NCI-H82 (cell line): ENCODE measurements around the gene SYT1.
"Not testable (repeated sequence)": the region's sequence is repeated elsewhere in the genome, so short reads cannot be mapped to it uniquely, and the experiment has no call there.

Source experiments
- DNase-seq: peaks from one replicate; lab custom pipeline; 2025; lab: John Stamatoyannopoulos, UW

Gene SYT1

DNA sequence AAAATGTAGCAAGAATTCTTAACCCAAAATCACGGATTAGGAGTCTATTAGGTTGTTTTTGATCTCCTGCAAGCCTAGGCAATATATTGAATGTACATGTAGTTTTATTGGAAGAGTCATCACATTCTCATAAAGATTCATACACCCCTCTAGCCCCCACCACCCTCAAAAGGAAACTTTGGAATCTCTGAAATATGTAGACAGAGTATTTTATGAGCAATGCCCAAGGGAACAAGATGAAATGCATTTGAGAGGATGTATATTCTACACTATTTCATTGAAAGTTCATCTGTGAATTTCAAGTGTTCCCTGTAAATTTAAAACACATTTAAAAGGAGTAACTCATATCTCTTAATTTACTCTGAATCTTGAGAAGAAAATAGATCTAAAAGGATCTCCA lies 103.7 kb downstream of the SYT1 start:
- no peak for DNase-seq

- DNase-seq, result no peak
Measured at GRCh38 chr12:78970041-78970440, 105.5 kb downstream of the SYT1 start.

DNA sequence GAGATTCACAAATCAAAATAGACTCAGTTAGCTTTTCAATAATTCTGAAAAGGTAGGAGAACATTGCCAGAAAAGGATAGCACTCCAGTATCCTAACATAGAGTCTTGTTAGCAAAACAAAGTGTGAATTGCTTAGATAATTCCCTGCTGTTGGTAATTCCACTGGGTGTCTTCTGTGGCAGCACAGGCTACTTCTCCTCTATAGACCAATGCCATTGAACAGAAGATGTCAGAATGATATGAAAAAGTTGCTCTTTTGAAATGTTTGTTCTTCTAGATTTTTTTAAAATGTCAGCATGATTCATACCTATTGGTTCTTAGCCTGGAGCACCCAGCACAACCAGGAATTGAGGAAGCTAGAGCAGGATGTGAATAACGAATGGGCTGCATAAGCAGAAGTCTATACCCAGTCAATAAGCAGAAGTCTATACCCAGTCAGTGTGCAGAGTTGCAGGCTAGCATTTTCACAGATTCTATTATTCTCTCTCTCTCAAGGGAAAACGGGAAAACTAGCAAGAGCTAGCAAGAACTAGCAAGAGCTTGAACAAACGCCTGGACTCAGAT lies 112.8 kb downstream of the SYT1 start:
- DNase-seq, result no peak

GRCh38 chr12:78994168-78994791 lies 129.7 kb downstream of the SYT1 start:
- DNase-seq, result no peak

GRCh38 chr12:79000501-79000900 lies 135.9 kb downstream of the SYT1 start:
- no peak for DNase-seq

GRCh38 chr12:79001404-79001803 lies 136.8 kb downstream of the SYT1 start:
- peak; percentile 6 for DNase-seq

DNA sequence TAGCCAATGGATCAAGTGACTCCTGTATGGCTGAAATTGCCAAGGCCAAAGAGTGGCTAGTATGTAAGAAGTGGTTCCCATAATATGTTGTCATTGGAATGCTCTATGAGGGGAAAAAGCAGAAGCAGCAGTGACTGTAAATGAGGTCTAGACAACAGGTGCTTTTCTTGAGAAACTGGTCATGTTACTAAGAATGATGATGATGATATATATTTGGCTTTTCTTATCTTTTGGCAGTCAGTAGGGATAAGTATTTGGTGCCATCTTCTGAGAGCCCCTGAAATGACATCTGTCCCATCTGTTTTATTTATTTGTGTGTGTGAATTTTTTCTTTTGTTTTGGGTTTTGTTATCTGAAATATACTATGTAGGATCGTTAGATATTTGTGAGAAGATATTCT lies 141.7 kb downstream of the SYT1 start:
- DNase-seq, result no peak

DNA sequence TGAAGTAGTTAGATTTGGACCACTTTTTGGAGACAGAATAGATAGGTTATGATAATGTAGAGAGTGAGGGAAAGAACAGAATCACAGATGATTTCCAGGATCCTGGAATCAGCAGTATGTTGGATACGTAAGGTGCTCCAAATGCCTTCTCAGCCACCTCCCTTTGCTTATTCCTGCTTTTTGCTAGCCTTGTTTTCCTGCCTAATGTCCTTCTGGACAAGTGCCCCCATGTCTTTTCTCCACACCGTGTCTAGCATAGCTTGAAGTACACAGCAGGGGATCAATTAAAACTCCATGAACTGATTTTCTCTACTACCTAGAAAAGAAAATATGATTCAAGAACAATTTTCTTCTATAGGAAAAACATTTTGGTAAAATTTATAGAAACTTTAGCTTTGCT lies 144.0 kb downstream of the SYT1 start:
- DNase-seq, result no peak

DNA sequence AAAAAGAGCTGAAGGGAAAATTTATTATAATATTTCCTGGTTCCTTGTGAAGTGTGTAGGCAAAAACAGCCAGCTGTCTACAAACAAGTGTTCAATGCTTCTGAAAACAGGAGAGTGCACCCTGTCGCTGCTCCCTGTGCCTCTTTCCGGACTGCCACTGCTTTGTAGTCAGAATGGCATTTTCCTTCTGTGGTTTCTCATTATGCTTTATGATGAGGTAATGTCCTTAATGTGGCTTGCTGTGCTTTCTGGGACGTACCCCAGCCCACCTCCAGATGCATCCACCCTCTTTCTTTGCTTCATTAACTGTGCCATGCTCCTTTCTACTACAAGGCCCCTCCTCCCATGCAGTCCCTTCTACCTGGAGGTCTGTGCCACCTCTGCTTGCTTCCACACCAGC lies 148.1 kb downstream of the SYT1 start:
- DNase-seq, result no peak

DNA sequence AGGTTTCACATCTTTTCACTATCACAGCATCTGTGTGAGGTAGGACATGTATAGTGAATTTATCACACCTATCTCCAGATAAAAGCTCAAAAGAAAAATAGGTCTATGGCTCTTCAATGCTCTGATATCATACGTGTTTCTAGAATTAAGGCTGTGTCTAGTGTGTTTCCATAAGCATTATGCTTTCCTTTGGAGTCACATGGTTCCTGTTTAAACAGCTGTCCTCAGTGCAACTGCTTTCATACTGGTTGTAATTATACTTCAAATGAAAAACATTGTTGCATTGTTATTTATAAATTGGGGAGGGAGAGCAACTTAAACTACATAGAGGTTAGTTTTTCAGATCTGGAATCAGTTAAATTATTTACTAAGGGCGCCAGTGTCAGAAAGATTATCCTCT lies 151.6 kb downstream of the SYT1 start:
- DNase-seq, result no peak

GRCh38 chr12:79019672-79020071 lies 155.1 kb downstream of the SYT1 start:
- no peak for DNase-seq

- peak; percentile 10 for DNase-seq
Measured at GRCh38 chr12:79020106-79020505, 155.5 kb downstream of the SYT1 start.

DNA sequence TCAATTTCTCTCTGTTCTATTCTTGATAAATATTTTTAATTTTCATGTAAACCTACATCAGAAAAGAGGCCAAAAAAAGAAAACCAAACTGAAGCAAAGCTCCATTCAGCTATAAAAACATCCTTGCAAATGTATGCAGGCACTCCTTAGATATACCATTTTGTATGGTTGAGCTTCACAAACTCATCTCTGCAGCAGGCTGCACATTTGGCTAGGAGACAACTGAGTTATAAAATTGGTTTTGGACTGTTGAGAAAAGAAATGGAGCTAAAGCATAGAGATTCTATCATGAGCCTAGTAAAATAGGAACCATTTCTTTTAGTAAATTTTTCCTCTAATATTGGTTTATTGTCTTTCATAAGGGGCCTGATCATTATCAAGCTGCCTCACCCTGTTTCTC lies 156.4 kb downstream of the SYT1 start:
- no peak for DNase-seq

DNA sequence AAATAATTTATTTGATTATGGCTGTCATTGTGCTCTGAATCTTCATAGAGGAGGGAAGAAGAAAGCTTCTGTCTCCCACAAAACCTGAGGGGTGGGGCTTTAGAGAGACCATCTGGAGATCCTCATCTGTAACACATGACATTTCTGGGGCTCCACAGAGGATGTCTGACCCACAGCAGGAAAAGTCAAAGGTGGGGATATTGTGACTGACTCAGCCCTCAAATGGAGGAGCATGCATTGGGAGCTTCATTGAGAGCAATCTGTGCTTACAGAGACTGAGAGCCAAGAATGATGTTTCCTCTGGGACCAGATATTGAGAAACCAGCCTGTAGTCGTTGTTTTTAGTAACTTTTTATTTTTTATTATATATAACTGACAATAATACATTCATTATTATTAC lies 158.7 kb downstream of the SYT1 start:
- DNase-seq, result peak; percentile 21

GRCh38 chr12:79023784-79024183 lies 159.2 kb downstream of the SYT1 start:
- no peak for DNase-seq

DNA sequence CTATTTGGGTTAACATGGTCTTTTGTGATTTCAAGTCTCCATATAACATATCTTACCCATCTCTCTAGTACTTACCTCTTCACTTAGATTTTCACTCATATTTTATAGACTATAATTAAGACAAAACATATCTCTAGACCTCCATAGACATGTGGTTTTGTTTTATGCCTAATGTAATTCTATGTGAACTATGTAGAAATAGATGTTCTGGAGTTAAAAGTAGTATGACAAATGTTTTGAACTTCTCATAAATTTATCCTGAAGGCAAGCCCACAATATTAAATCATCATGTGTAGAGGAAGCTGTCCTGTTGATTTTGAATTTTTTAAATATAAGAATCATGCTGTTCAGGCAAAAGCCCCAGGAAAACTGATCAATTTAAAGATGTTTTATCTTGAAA lies 169.2 kb downstream of the SYT1 start:
- DNase-seq, result no peak

DNA sequence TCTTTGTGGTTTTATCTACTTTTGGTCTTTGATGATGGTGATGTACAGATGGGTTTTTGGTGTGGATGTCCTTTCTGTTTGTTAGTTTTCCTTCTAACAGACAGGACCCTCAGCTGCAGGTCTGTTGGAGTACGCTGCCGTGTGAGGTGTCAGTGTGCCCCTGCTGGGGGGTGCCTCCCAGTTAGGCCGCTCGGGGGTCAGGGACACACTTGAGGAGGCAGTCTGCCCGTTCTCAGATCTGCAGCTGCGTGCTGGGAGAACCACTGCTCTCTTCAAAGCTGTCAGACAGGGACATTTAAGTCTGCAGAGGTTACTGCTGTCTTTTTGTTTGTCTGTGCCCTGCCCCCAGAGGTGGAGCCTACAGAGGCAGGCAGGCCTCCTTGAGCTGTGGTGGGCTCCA lies 180.2 kb downstream of the SYT1 start:
- not testable (repeated sequence) for DNase-seq

DNA sequence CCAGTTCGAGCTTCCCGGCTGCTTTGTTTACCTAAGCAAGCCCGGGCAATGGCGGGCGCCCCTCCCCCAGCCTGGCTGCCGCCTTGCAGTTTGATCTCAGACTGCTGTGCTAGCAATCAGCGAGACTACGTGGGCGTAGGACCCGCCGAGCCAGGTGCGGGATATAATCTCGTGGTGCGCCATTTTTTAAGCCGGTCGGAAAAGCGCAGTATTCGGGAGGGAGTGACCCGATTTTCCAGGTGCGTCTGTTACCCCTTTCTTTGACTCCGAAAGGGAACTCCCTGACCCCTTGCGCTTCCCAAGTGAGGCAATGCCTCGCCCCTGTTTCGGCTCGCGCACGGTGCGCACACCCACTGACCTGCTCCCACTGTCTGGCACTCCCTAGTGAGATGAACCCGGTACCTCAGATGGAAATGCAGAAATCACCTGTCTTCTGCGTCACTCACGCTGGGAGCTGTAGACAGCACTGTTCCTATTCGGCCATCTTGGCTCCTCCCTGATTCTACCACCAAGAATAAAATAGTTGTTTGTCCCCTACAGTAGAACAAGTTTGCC lies 180.7 kb downstream of the SYT1 start:
- DNase-seq, result not testable (repeated sequence)

DNA sequence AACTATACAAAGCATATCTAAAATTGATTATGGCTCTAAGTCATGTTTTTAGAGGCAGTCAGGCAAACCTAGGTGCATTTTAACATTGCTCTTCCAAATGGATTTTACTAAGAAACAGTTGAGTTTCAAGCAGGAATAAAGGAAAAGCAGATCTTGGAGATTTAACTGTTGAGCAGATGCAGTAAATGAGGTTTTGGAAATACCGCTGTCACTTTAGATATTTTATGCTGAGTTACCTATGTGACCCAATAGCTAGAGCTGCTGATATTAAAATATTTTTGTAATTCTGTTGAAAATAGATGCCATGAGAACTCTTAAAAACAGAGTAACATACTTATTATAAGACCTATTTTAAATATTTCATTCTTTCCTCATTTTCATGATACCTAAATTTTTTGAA lies 181.4 kb downstream of the SYT1 start:
- no peak for DNase-seq

DNA sequence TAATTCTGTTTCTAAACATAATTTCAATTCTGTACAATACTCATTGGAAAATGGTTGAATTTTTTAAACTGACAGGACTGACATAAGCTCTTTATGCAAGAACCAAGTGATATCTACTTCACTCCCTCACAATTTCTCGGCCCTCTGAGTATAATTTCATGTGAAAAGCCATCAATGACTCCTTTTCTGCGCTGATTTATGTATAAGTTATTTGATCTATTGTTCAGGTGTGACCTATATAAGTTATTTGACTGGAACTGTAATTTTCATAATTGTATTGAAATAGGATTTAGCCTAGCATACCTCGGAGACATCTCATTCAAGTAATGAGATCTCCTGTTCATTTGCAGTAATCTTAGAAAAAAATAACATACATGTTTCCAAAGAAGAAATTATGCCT lies 184.4 kb downstream of the SYT1 start:
- no peak for DNase-seq

- DNase-seq, result no peak
Measured at GRCh38 chr12:79053394-79053793, 188.8 kb downstream of the SYT1 start.

DNA sequence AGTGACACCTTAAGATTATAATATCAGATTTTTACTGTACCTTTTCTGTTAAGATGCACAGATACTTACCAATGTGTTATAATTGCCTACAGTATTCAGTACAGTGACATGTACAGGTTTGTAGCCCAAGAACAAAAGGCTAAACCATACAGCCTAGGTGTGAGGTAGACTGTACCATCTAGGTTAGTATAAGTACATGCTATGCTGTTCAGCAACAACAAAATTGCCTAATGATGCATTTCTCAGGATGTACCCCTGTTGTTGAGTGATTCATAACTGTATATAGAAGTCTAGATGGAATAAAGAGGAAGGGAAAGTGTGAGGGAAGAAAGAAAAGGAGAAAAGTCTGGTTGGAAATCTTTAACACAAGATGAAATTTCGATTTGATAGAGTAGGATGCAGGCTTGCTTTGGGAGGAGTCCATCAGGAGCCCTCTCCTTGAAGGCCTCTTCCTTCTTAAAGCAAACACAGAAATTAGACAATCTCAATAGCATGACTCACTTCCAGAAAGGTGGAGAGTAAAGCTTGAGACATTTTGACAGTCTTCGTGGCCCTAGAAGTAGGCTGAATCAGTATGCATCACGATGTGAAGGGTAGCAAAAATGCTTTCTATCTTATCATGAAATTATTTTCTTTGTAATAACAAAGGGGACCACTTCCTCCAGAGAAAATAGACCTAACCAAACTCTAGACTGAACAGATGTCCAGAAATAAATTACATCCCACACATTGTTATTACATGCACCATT lies 191.5 kb downstream of the SYT1 start:
- DNase-seq, result no peak

DNA sequence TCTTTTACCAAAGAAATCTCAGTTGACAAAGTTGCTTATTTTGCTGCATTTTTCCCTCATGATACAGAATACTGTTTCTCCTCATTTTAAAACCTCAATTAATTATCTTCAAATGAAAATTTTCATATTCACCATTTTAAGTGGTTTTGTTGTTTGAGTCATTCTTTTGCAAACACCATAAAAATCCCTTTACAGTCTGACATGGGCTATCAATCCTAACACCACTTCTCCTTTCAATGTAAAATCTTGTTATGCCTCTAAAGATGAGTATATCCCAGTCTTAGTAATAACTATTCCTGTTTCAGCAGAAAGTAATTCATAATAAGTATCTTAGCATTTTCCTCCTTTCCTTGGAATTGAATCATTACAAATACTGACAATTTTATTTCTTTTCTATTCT lies 192.2 kb downstream of the SYT1 start:
- no peak for DNase-seq
